GM12892 (cell line): Measurements from ENCODE around the gene INSIG1.

Experiments used
- DNase-seq: peaks from one replicate; pipeline ENCODE4 v3.0.0; 2011; ENCODE audit not compliant: insufficient read length
- FAIRE-seq: peaks from 2 replicates; lab custom pipeline; 2011; peaks lifted over from hg19 to GRCh38; lab: Jason Lieb, UNC
- POLR2A ChIP-seq: IDR thresholded peaks from 2 replicates; pipeline ENCODE4 v1.6.1; 2011; ENCODE audit warnings: low read depth, low read length, control low read depth
- POLR2AphosphoS5 ChIP-seq: IDR thresholded peaks from 2 replicates; pipeline ENCODE4 v1.6.1; 2011; ENCODE audit warnings: low read depth, low read length, control low read depth
- TAF1 ChIP-seq: IDR thresholded peaks from 2 replicates; pipeline ENCODE4 v1.6.1; 2011; ENCODE audit warnings: low read depth, mild to moderate bottlenecking, control low read depth, low read length, borderline replicate concordance

INSIG1 gene

DNA sequence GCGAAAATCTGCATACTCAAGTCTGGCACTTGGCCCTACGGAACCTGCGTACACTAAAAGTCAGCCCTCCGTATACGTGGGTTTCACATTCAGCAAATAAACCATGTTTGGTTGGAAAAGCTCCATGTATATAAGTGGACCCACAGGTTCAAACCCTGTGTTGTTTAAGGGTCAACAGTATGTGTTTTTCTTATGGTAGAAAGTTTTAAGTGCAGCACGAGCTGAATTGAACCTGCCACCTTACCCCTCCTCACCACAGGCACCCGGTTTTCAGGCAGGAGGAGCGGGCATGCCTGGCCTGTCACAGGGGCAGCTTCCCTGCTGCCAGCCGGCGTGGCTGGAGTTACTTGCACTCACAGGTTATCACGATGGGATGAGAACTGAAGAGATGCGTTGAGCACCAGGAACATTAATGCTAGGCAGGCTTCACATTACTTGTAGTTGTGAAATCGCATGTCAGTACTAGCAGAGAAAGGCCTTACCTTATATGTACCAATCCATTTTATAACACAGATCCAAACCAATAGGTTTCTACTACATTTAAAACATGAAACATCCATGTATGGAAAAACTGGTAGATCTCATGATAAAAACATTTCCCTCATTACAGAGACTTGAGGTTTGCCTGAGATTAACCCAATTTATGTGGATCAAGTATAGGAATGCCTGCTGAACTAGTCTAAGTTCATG, 12.9 kb downstream of the INSIG1 start:
- TF ChIP-seq POLR2AphosphoS5 = no peak; the same call in 1 of the 2 replicates
- peak; percentile 34; the same call in 1 of the 2 replicates for TF ChIP-seq POLR2A
- no peak for DNase-seq
- FAIRE-seq = peak; percentile 5

DNA sequence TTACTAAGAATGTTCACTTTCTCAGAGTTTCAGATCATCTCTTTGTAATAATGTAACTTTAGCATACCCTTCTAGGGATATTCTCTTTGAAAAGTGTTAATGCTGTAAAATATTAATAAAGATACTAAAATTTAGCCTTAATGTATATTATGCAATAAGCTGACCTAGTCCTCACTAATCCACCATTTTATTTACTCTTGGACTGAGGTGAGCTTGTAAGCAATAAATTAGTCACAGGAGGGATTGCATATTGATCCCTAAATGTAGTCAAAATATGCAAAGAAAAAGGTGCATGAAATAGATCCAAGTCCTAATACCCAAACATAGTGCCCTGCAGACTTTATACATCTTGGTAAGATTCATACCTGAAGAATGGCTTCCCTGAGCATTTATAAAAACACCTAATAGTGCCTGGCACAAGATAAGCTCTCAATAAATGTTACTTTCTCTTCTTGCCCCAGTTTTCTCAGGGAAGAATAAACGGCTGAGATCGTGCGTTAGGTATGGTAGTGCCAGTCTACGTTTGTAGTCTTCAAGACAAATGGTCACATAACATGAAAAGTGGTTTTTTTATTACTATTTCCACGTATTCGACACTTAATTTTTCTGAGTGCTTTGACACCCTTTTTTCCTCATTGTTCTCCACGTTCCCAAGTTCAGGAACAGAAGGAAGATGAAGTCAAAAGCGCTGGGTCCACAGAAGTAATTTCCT, 14.3 kb downstream of the INSIG1 start:
- no peak for TF ChIP-seq TAF1
- no peak for TF ChIP-seq POLR2AphosphoS5
- TF ChIP-seq POLR2A = no peak
- DNase-seq (no peak), FAIRE-seq (no peak)

- no peak for FAIRE-seq
- TF ChIP-seq POLR2AphosphoS5 (no peak), TAF1 (no peak), POLR2A (no peak)
- no peak for DNase-seq
Observed at GRCh38 chr7:155312633-155313032, 15.0 kb downstream of the INSIG1 start.

DNA sequence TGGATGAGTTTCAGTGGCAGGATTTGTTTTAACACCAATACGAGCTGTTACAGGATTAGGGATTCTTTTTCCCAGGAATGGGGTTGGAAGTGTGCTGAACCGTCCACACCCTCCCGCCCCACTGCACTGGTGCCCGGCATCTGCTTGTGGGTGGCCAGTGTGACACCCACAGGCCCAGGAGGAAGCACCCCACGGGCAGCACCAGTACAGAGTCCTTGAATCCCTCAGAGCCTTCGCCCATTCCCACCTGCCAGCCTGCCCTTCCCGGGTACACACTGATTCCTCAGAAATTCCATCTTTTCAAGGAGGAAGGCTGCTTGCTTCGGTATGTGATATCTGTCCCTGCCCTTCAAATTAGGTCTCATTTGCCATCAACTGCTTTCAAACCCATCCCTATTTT, 15.4 kb downstream of the INSIG1 start:
- no peak for TF ChIP-seq POLR2A
- no peak for TF ChIP-seq TAF1
- no peak for TF ChIP-seq POLR2AphosphoS5
- DNase-seq (no peak), FAIRE-seq (no peak)

- no peak for FAIRE-seq
- DNase-seq = no peak
- TF ChIP-seq TAF1 (no peak), POLR2A (no peak), POLR2AphosphoS5 (no peak)
Observed at GRCh38 chr7:155315977-155316376, 18.3 kb downstream of the INSIG1 start.

- DNase-seq (no peak), FAIRE-seq (no peak)
- no peak for TF ChIP-seq POLR2AphosphoS5
- no peak for TF ChIP-seq POLR2A
- TF ChIP-seq TAF1 = no peak
Observed at GRCh38 chr7:155316427-155317113, 18.9 kb downstream of the INSIG1 start.

DNA sequence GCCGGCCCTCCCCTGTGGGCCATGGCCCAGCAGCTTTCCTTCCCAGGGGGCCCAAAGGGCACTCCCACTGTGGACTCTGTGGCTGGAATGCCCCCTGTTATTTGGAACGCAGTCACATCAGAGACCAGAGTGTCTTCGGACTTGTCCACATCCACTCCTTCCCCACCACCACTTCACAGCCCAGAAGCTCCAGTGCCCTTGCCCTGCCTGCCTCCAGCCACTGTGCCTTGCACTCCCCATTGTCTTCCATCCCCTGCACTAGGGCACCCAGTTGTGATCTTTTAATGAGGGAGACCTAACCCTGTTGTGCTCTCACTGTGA, 19.4 kb downstream of the INSIG1 start:
- DNase-seq (no peak), FAIRE-seq (no peak)
- TF ChIP-seq POLR2AphosphoS5 (no peak), TAF1 (no peak), POLR2A (no peak)

GRCh38 chr7:155318245-155318644, 20.6 kb downstream of the INSIG1 start:
- FAIRE-seq (no peak), DNase-seq (no peak)
- TF ChIP-seq POLR2AphosphoS5 (no peak), TAF1 (no peak), POLR2A (no peak)

DNA sequence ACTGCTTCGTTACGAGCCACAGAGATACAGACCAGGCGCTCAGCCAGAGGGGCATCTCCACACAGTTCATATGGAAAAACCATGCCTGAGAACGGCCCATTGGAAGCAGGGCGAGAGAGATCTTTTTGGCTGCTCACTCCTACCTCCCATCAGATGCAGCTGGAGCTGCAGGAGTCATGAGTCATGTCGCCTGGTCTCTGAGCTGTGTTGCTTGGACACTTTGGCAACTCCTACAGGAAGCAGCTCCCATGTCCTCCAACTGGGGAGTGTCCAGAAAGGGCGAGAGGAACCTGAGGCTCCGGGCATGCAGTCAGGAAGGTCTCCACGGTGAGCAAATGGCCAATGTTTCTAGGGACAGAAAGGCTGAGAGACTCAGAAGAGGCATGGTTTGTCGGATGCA, 24.9 kb downstream of the INSIG1 start:
- DNase-seq (no peak), FAIRE-seq (no peak)
- TF ChIP-seq POLR2AphosphoS5 (no peak), TAF1 (no peak), POLR2A (no peak)

DNA sequence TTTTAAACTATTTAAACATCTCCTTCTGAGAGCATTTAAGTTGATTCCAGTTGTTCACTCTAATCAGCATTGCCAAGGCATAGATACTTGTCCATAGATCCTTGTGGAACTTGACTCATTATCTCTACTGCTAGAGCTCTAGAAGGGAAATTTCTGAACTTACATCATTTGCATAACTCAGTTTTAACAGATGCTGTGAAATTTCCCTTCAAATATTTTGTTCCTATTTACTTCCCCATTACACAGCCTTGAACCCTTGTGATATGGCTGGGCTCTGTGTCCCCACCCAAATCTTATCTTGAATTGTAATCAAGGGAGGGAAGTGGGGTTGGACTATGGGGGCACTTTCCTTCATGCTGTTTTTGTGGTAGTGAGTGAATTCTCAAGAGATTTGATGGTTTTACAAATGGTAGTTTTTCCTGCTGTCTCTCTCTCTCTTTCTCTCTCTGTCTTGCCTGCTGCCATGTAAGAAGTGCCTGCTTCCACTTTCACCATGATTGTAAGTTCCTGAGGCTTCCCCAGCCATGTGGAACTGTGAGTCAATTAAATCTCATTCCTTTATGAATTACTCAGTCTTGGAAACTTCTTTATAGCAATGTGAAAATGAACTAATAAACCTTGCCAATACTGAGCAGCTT, 25.4 kb downstream of the INSIG1 start:
- no peak for DNase-seq
- FAIRE-seq = no peak
- TF ChIP-seq POLR2A (no peak), POLR2AphosphoS5 (no peak), TAF1 (no peak)

DNA sequence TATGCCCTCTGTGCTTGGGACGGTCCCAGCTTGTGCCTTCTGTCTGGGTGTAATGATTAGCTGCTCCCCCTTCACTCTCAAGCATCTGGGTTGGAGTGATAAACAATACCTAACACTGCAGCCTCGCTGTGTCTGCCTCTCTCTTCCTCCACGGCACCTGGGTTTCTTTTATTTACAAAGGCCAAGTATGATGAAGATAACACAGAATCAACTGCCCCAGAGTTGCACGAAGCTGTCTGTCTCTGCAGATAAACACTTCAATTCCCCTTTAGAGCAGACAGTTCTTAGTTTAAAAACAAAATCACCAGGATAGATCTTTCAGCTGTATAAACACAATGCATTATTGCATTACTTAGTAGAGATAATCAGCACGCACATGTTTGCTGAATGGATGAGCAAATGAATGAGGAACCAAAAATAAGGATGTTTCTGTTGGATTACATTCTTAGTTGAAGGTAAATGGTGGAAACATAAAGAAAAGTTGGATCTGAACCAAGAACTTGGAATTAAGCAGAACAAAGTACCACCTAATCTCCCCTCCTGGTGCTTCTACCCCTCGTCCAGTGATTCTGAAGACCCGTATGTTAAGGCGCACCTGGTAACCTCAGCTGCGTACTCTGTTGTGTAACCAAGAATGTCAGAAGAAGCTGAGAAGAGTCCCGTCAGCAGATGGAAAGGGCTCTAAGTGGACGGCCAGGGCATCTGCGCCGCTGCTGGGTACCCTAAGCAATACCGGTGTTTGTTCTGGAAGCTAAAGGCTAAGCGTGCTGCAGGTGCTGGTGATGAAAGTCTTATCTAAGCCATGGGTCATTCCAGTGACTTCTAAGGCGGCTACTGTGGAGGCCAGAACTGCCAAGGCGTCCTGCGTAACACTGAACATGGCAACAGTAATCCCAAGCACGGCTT, 26.6 kb downstream of the INSIG1 start:
- DNase-seq (no peak), FAIRE-seq (no peak)
- TF ChIP-seq TAF1 = no peak
- no peak for TF ChIP-seq POLR2A
- TF ChIP-seq POLR2AphosphoS5 = no peak
